Type B pancreatic cell (in vitro differentiated cells): ENCODE data around the gene POLA1. TPM values are rescaled to one million over a fixed set of nuclear protein-coding genes. Genes with fewer than 3 reads are reported as not detected.
A peak's percentile ranks its signal among the peaks of the same experiment; 100 is the strongest.

Experiments used
- DNase-seq: peaks from one replicate; pipeline ENCODE4 v3.0.0; 2021; ENCODE audit warnings: mixed read lengths; ENCODE audit not compliant: unreplicated experiment; ENCODE audit errors: extremely low spot score
- H3K27ac Mint-ChIP-seq: 2 replicates; pipeline ENCODE4 v1.8.0; 2021; ENCODE audit warnings: mild to moderate bottlenecking, mixed read lengths
- H3K27me3 Mint-ChIP-seq: 2 replicates; pipeline ENCODE4 v1.8.0; 2021; ENCODE audit warnings: mixed read lengths
- H3K36me3 Mint-ChIP-seq: 2 replicates; pipeline ENCODE4 v1.8.0; 2021; ENCODE audit warnings: mixed read lengths
- H3K4me1 Mint-ChIP-seq: one replicate; pipeline ENCODE4 v1.8.0; 2021; ENCODE audit warnings: mixed read lengths; ENCODE audit not compliant: unreplicated experiment
- H3K4me3 Mint-ChIP-seq: 2 replicates; pipeline ENCODE4 v1.8.0; 2021; ENCODE audit warnings: mild to moderate bottlenecking, mixed read lengths
- H3K9me3 Mint-ChIP-seq: 2 replicates; pipeline ENCODE4 v1.8.0; 2021; ENCODE audit warnings: mixed read lengths
- CTCF ChIP-seq: fragments of 200-600 bp; sonication (generic); conservative IDR thresholded peaks from 2 replicates; pipeline ENCODE4 v1.5.0; 2021; ENCODE audit warnings: antibody characterized with exemption, mild to moderate bottlenecking
- total RNA-seq: library from RNA; stranded (reverse); gene quantifications from 2 replicates; pipeline ENCODE4 v1.2.1, GENCODE V29; 2021; ENCODE audit warnings: low replicate concordance

Gene POLA1
- total RNA-seq, 1 donor from 2014 or later, result 44.4 TPM

- Mint-ChIP-seq H3K4me3 (peak overlapping the region; percentile 39), H3K27me3 (peaks cover 86% of the 10 kb centered on the region), H3K27ac (no peak overlapping the region), H3K9me3 (no peaks in the 10 kb centered on the region), H3K4me1 (peaks cover 29% of the 10 kb centered on the region), H3K36me3 (peaks cover 12% of the 10 kb centered on the region)
- DNase-seq, result no peak
- no peak for TF ChIP-seq CTCF
Measured at GRCh38 chrX:25005034-25005381, 311.3 kb downstream of the POLA1 start.

- peak overlapping the region; percentile 31 for H3K27ac Mint-ChIP-seq
Measured at GRCh38 chrX:25005382-25006185, 311.9 kb downstream of the POLA1 start.

GRCh38 chrX:25006586-25007058 is 312.9 kb downstream of the POLA1 start:
- Mint-ChIP-seq H3K4me1 (peaks cover 25% of the 10 kb centered on the region), H3K4me3 (peak overlapping the region; percentile 56), H3K27me3 (peaks cover 86% of the 10 kb centered on the region), H3K9me3 (no peaks in the 10 kb centered on the region), H3K36me3 (peaks cover 8% of the 10 kb centered on the region), H3K27ac (peak overlapping the region; percentile 31)
- DNase-seq, result no peak
- TF ChIP-seq CTCF, result no peak

More at GRCh38 chrX:25005382-25006185, 311.9 kb downstream of the POLA1 start:
- no peak for TF ChIP-seq CTCF
- Mint-ChIP-seq H3K36me3 (peaks cover 12% of the 10 kb centered on the region), H3K27me3 (peaks cover 86% of the 10 kb centered on the region), H3K9me3 (no peaks in the 10 kb centered on the region), H3K4me1 (peaks cover 29% of the 10 kb centered on the region), H3K4me3 (peak overlapping the region; percentile 56)
- no peak for DNase-seq

GRCh38 chrX:25007059-25008053 is 313.6 kb downstream of the POLA1 start:
- H3K27ac Mint-ChIP-seq, result peak overlapping the region; percentile 31
- no peak for DNase-seq
- no peak for TF ChIP-seq CTCF
- peaks cover 8% of the 10 kb centered on the region for H3K36me3 Mint-ChIP-seq
- H3K4me1 Mint-ChIP-seq, result peaks cover 21% of the 10 kb centered on the region
- H3K27me3 Mint-ChIP-seq, result peaks cover 88% of the 10 kb centered on the region
- no peaks in the 10 kb centered on the region for H3K9me3 Mint-ChIP-seq
- H3K4me3 Mint-ChIP-seq, result peak overlapping the region; percentile 56

GRCh38 chrX:25009407-25009806 is 315.7 kb downstream of the POLA1 start:
- Mint-ChIP-seq H3K27ac (peak overlapping the region; percentile 28), H3K9me3 (no peaks in the 10 kb centered on the region), H3K4me3 (no peak overlapping the region), H3K27me3 (peaks cover 87% of the 10 kb centered on the region), H3K36me3 (peaks cover 4% of the 10 kb centered on the region), H3K4me1 (peaks cover 10% of the 10 kb centered on the region)
- DNase-seq, result no peak
- no peak for TF ChIP-seq CTCF
